Peyer's patch (tissue), 4 donors: Measurements from ENCODE around the gene HSP90AB1. TPM values are rescaled to one million over a fixed set of nuclear protein-coding genes. Genes with fewer than 3 reads are reported as not detected.

Experiments
- DNase-seq, 3 donors: peaks; one replicate each; pipeline ENCODE4 v3.0.0-alpha.2; 2017 to 2019
- H3K27ac ChIP-seq, 4 donors: fragments of 200-600 bp; sonication (generic); one replicate each; pipeline ENCODE4 v1.5.1; 2016 to 2019
- H3K27me3 ChIP-seq, 2 donors: fragments of 200-600 bp; sonication (generic); one replicate each; pipeline ENCODE4 v1.5.1; 2019
- H3K36me3 ChIP-seq, 3 donors: fragments of 200-600 bp; sonication (generic); one replicate each; pipeline ENCODE4 v1.5.1; 2016 to 2019
- H3K4me1 ChIP-seq, 4 donors: fragments of 200-600 bp; sonication (generic); one replicate each; pipeline ENCODE4 v1.5.1; 2016 to 2019
- H3K4me3 ChIP-seq, 4 donors: fragments of 200-600 bp; sonication (generic); 1 replicate in 3 of 4; 2 replicates in 1 of 4; pipeline ENCODE4 v1.5.1; 2016 to 2019; ENCODE audit warnings: mild to moderate bottlenecking in 1 of 4
- H3K9me3 ChIP-seq, 4 donors: fragments of 200-600 bp; sonication (generic); one replicate each; pipeline ENCODE4 v1.5.1; 2016 to 2019; ENCODE audit warnings: mild to moderate bottlenecking in 1 of 4
- CTCF ChIP-seq, 6 experiments: fragments of 450-650 bp in 4 of 6; fragments of 200-600 bp in 2 of 6; sonication (generic) in 1 of 6; IDR thresholded peaks; one replicate each; pipeline ENCODE4 v1.5.1; 2017 to 2019; ENCODE audit warnings: antibody characterized with exemption in 6 of 6, mild to moderate bottlenecking in 3 of 6, moderate library complexity in 1 of 6
- POLR2A ChIP-seq, 2 donors: fragments of 450-650 bp; IDR thresholded peaks; one replicate each; pipeline ENCODE4 v1.5.1; 2017; ENCODE audit warnings: antibody characterized with exemption in 2 of 2, mild to moderate bottlenecking in 2 of 2, moderate library complexity in 2 of 2
- total RNA-seq, 4 donors: library from RNA; depleted of rRNA; stranded (reverse); fragments of >200 nt; gene quantifications; one replicate each; pipeline ENCODE4 v1.1.0, GENCODE V29; 2016

The HSP90AB1 gene
- total RNA-seq, 4 donors from 2014 or later: 181 to 330 (median 254) TPM

GRCh38 chr6:44219815-44220784, 26.8 kb upstream of the HSP90AB1 start:
- Histone ChIP-seq H3K4me1 (peaks cover 0 to 72% (median 17%) of the 10 kb centered on the region in 4 donors), H3K36me3 (no peaks in the 10 kb centered on the region), H3K27ac (peak overlapping the region; percentile 52 to 82 (median 78)), H3K9me3 (no peaks in the 10 kb centered on the region), H3K27me3 (no peaks in the 10 kb centered on the region), H3K4me3 (peak overlapping the region; percentile 45 to 56 (median 46))
- DNase-seq: no peak
- TF ChIP-seq POLR2A (IDR thresholded peaks at IDR 0.05): no peak
- no peak for TF ChIP-seq CTCF (IDR thresholded peaks at IDR 0.05)

- peaks cover 0 to 80% (median 17%) of the 10 kb centered on the region in 4 donors for H3K4me1 ChIP-seq
These were observed 26.0 kb upstream of the HSP90AB1 start for GRCh38 chr6:44220913-44221290.

GRCh38 chr6:44221291-44221960, 25.5 kb upstream of the HSP90AB1 start:
- no peaks in the 10 kb centered on the region for H3K27me3 ChIP-seq
- TF ChIP-seq CTCF (IDR thresholded peaks at IDR 0.05) (peak; percentile 55 to 94 (median 78)), POLR2A (IDR thresholded peaks at IDR 0.05) (no peak)
- DNase-seq: peak; percentile 65 to 94 (median 93)
- H3K4me3 ChIP-seq: peak overlapping the region in 1 of 4 donors; percentile 3
- peak overlapping the region; percentile 16 to 72 (median 60) for H3K27ac ChIP-seq
- H3K4me1 ChIP-seq: peaks cover 0 to 85% (median 17%) of the 10 kb centered on the region in 4 donors
- H3K9me3 ChIP-seq: no peaks in the 10 kb centered on the region
- no peaks in the 10 kb centered on the region for H3K36me3 ChIP-seq

More at GRCh38 chr6:44220913-44221290, 26.0 kb upstream of the HSP90AB1 start:
- no peaks in the 10 kb centered on the region for H3K27me3 ChIP-seq
- H3K36me3 ChIP-seq: no peaks in the 10 kb centered on the region
- no peaks in the 10 kb centered on the region for H3K9me3 ChIP-seq
- TF ChIP-seq POLR2A (IDR thresholded peaks at IDR 0.05): no peak
- no peak for TF ChIP-seq CTCF (IDR thresholded peaks at IDR 0.05)
- no peak overlapping the region for H3K4me3 ChIP-seq
- no peak for DNase-seq
- peak overlapping the region in 3 of 4 donors; percentile 60 to 72 (median 61) for H3K27ac ChIP-seq

GRCh38 chr6:44221961-44222335, 25.0 kb upstream of the HSP90AB1 start:
- TF ChIP-seq POLR2A (IDR thresholded peaks at IDR 0.05) (no peak), CTCF (IDR thresholded peaks at IDR 0.05) (no peak)
- H3K27me3 ChIP-seq: no peaks in the 10 kb centered on the region
- peak overlapping the region in 1 of 4 donors; percentile 3 for H3K4me3 ChIP-seq
- no peaks in the 10 kb centered on the region for H3K36me3 ChIP-seq
- peak overlapping the region; percentile 16 to 72 (median 60) for H3K27ac ChIP-seq
- no peaks in the 10 kb centered on the region for H3K9me3 ChIP-seq
- peaks cover 0 to 86% (median 15%) of the 10 kb centered on the region in 4 donors for H3K4me1 ChIP-seq
- DNase-seq: no peak

GRCh38 chr6:44222486-44223318, 24.2 kb upstream of the HSP90AB1 start:
- no peak for TF ChIP-seq CTCF (IDR thresholded peaks at IDR 0.05)
- no peak for TF ChIP-seq POLR2A (IDR thresholded peaks at IDR 0.05)
- no peak for DNase-seq
- H3K27me3 ChIP-seq: no peaks in the 10 kb centered on the region
- H3K9me3 ChIP-seq: no peaks in the 10 kb centered on the region
- H3K4me3 ChIP-seq: peak overlapping the region; percentile 53 to 78 (median 67)
- peaks cover 0 to 84% (median 15%) of the 10 kb centered on the region in 4 donors for H3K4me1 ChIP-seq
- H3K27ac ChIP-seq: peak overlapping the region; percentile 49 to 72 (median 66)
- no peaks in the 10 kb centered on the region for H3K36me3 ChIP-seq
